Bronchial smooth muscle cell (primary cell): ENCODE data around the gene PSORS1C2. TPM values are rescaled to one million over a fixed set of nuclear protein-coding genes. Genes with fewer than 3 reads are reported as not detected.

Experiments
- total RNA-seq: library from RNA; depleted of rRNA; stranded (reverse); fragments of >200 nt; gene quantifications from 2 replicates; pipeline ENCODE4 v1.2.1, GENCODE V29; 2014

The PSORS1C2 gene
- total RNA-seq = not detected in 2 replicates

DNA sequence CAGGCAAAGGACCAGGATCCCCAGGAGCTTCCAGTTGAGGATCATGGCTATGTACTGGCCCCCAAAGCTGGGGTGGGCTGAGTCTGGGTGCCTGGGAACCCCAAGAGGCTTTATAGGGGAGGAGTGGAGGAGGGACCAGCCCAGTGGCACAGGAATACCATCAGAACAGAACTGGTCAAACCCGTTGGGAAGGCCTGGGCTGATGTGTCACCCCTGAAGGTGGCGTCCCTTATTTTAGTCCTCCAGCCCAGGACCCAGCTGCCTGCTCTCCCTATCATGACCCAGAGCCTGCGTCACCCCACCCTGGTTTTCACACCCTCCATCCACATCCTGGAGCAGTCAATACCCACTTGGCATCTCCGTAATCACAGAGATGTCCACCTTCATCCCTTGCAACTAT, at the start of gene PSORS1C2:
TSS of gene PSORS1C2 (minus strand) at position 85 of the 400 bp plus-strand sequence. CDS start at position 45, 40 bp downstream.

GRCh38 chr6:31170600-31170881, 31.7 kb upstream of the PSORS1C2 start, which contains the start of gene POU5F1:
POU5F1 (minus strand) TSS chr6:31170682; CDS start chr6:31170620, 62 bp downstream.

DNA sequence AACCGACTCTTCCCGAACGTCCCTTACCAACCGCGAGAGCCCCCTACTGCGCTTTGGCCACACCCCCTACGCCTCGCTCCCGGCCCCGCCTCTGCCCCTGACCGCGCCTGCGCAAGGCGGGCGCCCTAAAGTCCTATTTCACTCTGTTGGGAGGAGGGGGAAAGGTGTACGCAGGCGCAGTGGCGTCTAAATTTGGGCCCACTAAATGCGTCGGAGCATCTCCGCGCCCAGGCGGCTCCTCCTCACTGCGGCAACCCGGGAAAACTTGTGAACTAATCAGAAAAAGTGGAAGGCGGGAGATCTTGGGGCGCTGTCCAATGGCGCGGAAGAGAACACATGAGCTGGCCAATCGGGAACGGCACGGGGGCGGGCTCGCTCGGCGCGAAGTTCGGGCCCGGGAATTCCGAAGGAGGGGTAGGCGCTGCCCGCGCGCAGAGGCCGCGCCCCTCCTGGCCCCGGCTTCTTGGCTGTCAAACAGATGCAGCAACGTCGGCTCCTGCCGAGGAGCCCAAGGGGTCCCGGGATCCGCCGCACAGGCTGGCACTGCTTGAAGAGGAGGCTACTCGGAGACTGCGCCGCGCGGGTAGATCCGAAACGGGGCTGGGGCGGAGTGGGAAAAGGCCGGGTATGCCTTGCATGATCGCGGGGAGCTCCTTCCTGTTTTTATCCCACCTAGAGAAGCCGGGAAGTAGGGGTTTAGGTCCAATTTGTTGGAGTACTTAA, 19.4 kb upstream of the PSORS1C2 start, which contains the start of gene TCF19:
TSS of gene TCF19 (plus strand) at position 450 of the 723 bp plus-strand sequence. CDS start 881 bp downstream, outside the sequence.

DNA sequence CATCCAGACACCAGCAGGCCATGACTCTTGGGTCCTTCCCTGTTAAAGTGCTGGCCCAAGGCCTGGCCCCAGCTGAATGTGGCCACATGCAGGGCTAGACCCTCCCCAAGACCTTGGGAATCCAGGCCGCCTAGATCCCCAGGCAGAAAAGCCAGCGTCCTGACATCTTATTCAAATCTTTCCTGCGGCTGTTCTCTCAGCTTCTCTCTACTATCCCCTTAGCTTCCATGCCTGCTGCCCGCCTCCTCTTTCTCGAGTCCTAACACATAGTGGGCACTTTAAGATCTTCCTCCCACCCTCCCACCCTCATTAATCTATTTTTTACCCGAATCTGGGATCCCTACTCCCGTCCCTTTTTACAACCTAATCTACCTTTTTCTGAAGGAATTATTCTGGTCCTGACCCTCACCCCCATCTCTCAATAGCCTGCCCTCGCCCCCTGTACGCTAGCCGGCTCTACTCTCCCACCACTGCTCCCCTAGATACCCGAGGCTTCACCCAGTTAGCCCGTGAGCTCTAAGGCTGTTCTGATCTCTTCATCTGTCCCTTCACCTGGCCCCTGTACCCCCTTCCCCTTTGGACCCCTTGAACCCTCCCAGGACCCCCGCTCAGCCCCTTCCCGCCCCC, 18.8 kb upstream of the PSORS1C2 start, which contains the start of gene CCHCR1:
TSS of gene CCHCR1 (minus strand) at position 290 of the 627 bp plus-strand sequence. CDS start at position 88, 202 bp downstream.

GRCh38 chr6:31120151-31120915, 18.5 kb downstream of the PSORS1C2 start, which contains the start of gene CDSN:
CDSN (minus strand) TSS chr6:31120446; CDS start chr6:31120419, 27 bp downstream.

GRCh38 chr6:31114541-31114878, 24.4 kb downstream of the PSORS1C2 start, which contains the start of gene PSORS1C1:
PSORS1C1 (plus strand) TSS chr6:31114800; CDS start chr6:31129633, 14,833 bp downstream.

DNA sequence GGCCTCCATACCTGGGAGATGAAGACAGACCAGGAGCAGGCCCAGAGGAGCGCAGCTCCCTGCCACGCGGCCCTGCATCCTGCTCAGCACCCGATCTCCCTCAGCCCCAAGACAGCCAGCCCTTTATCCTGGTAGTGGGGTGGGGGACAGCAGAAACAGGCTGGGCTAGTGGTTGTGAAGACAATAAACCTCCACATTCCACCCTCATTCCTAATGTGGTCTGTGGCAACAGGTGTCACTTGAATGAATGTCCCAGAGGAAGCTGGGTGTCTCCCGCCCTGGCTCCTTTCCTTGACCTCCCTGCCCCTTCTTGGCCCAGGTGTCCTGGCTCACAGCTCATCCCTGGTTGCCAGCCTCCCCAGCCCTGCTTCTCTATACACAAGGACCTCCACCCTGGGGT, 26.4 kb downstream of the PSORS1C2 start, which contains the start of gene C6orf15:
TSS of gene C6orf15 (minus strand) at position 98 of the 400 bp plus-strand sequence. CDS start at position 78, 20 bp downstream.

Other genes starting within 250 kb of the PSORS1C2 start
- gene GTF2H4, start 230.9 kb downstream of the PSORS1C2 start, total RNA-seq = 10.3 and 10.6 TPM in 2 replicates
- gene VARS2, start 224.8 kb downstream of the PSORS1C2 start, total RNA-seq = 13.4 and 14.9 TPM in 2 replicates
- gene SFTA2, start 206.9 kb downstream of the PSORS1C2 start, total RNA-seq = not detected in 2 replicates
- not detected in 2 replicates for gene MUCL3, start 198.1 kb downstream of the PSORS1C2 start, total RNA-seq
- gene MUC21, start 155.3 kb downstream of the PSORS1C2 start, total RNA-seq = not detected in 2 replicates
- gene MUC22, start 128.6 kb downstream of the PSORS1C2 start, total RNA-seq = not detected in 2 replicates
- not detected in 2 replicates for gene C6orf15, start 26.5 kb downstream of the PSORS1C2 start, total RNA-seq
- gene PSORS1C1, start 24.3 kb downstream of the PSORS1C2 start, total RNA-seq = 1.4 and 2.8 TPM in 2 replicates
- gene CDSN, start 18.6 kb downstream of the PSORS1C2 start, total RNA-seq = not detected in 2 replicates
- 19.7 and 23.5 TPM in 2 replicates for gene CCHCR1, start 18.7 kb upstream of the PSORS1C2 start, total RNA-seq
- 1.9 and 5.0 TPM in 2 replicates for gene TCF19, start 19.5 kb upstream of the PSORS1C2 start, total RNA-seq
- gene POU5F1, start 31.6 kb upstream of the PSORS1C2 start, total RNA-seq = not detected in 2 replicates
- 61.2 and 189 TPM in 2 replicates for gene HLA-C, start 133.0 kb upstream of the PSORS1C2 start, total RNA-seq
- 124 and 192 TPM in 2 replicates for gene HLA-B, start 218.1 kb upstream of the PSORS1C2 start, total RNA-seq